Right atrium auricular region (tissue), 2 donors: ENCODE results near the gene ZKSCAN5. TPM values are rescaled to one million over a fixed set of nuclear protein-coding genes. Genes with fewer than 3 reads are reported as not detected.
"Not testable (repeated sequence)": the region's sequence is repeated elsewhere in the genome, so short reads cannot be mapped to it uniquely, and the experiment has no call there.

Source experiments
- DNase-seq: peaks from one replicate; pipeline ENCODE4 v3.0.0-alpha.2; 2019; ENCODE audit warnings: low spot score
- H3K27ac ChIP-seq, 2 donors: fragments of 200-600 bp; sonication (generic); 1 replicate in 1 of 2; 2 replicates in 1 of 2; pipeline ENCODE4 v1.5.1; 2016 to 2019
- H3K27me3 ChIP-seq, 2 donors: fragments of 200-600 bp; sonication (generic); one replicate each; pipeline versions ENCODE4 v1.5.1 to v1.6.0; 2017 to 2019
- H3K36me3 ChIP-seq: fragments of 200-600 bp; sonication (generic); one replicate; pipeline ENCODE4 v1.5.1; 2016
- H3K4me1 ChIP-seq, 2 donors: fragments of 200-600 bp; sonication (generic); one replicate each; pipeline versions ENCODE4 v1.5.1 to v1.6.0; 2017 to 2019
- H3K4me3 ChIP-seq, 2 donors: fragments of 200-600 bp; sonication (generic); 1 replicate in 1 of 2; 2 replicates in 1 of 2; pipeline ENCODE4 v1.5.1; 2017 to 2019; ENCODE audit warnings: mild to moderate bottlenecking in 1 of 2, moderate library complexity in 1 of 2
- H3K9me3 ChIP-seq, 2 donors: fragments of 200-600 bp; sonication (generic); one replicate each; pipeline ENCODE4 v1.5.1; 2019
- CTCF ChIP-seq, 2 donors: fragments of 200-600 bp; sonication (generic); IDR thresholded peaks; one replicate each; pipeline ENCODE4 v1.5.1; 2019; ENCODE audit warnings: antibody characterized with exemption in 2 of 2
- total RNA-seq, 2 donors: library from RNA; depleted of rRNA; stranded (reverse); fragments of >200 nt; gene quantifications; one replicate each; pipeline ENCODE4 v1.1.0, GENCODE V29; 2016

ZKSCAN5 gene
- total RNA-seq, 2 donors from 2014 or later: 5.4 to 6.3 TPM

GRCh38 chr7:99562114-99562784 is 57.8 kb downstream of the ZKSCAN5 start:
- no peak for TF ChIP-seq CTCF (IDR thresholded peaks at IDR 0.05)
- no peak for DNase-seq
- H3K4me1 ChIP-seq: peaks cover 0 to 40% of the 10 kb centered on the region in 2 donors
- H3K27ac ChIP-seq: peak overlapping the region in 1 of 2 donors; percentile 17
- H3K27me3 ChIP-seq: no peaks in the 10 kb centered on the region
- H3K4me3 ChIP-seq: no peak overlapping the region
- no peaks in the 10 kb centered on the region for H3K9me3 ChIP-seq
- peaks cover 54% of the 10 kb centered on the region for H3K36me3 ChIP-seq

- no peak for TF ChIP-seq CTCF (IDR thresholded peaks at IDR 0.05)
- Histone ChIP-seq H3K36me3 (peaks cover 54% of the 10 kb centered on the region), H3K27ac (peak overlapping the region in 1 of 2 donors; percentile 35), H3K4me1 (peaks cover 0 to 35% of the 10 kb centered on the region in 2 donors), H3K9me3 (no peaks in the 10 kb centered on the region), H3K4me3 (no peak overlapping the region), H3K27me3 (no peaks in the 10 kb centered on the region)
- DNase-seq: no peak
Measured at GRCh38 chr7:99562832-99563231, 58.4 kb downstream of the ZKSCAN5 start.

- H3K27ac ChIP-seq: no peak overlapping the region
- H3K27me3 ChIP-seq: no peaks in the 10 kb centered on the region
- peaks cover 57% of the 10 kb centered on the region for H3K36me3 ChIP-seq
- H3K4me3 ChIP-seq: no peak overlapping the region
- DNase-seq: no peak
- TF ChIP-seq CTCF (IDR thresholded peaks at IDR 0.05): no peak
- peaks cover 0 to 35% of the 10 kb centered on the region in 2 donors for H3K4me1 ChIP-seq
- H3K9me3 ChIP-seq: no peaks in the 10 kb centered on the region
Measured at GRCh38 chr7:99563650-99564049, 59.2 kb downstream of the ZKSCAN5 start.

- H3K4me1 ChIP-seq: not testable (repeated sequence)
Measured at GRCh38 chr7:99568770-99569169, 64.3 kb downstream of the ZKSCAN5 start.

GRCh38 chr7:99571768-99572167 is 67.3 kb downstream of the ZKSCAN5 start:
- no peak overlapping the region for H3K27ac ChIP-seq
- TF ChIP-seq CTCF (IDR thresholded peaks at IDR 0.05): no peak
- peaks cover 37% of the 10 kb centered on the region for H3K36me3 ChIP-seq
- no peak overlapping the region for H3K4me3 ChIP-seq
- DNase-seq: no peak
- no peaks in the 10 kb centered on the region for H3K27me3 ChIP-seq
- H3K4me1 ChIP-seq: no peaks in the 10 kb centered on the region
- no peaks in the 10 kb centered on the region for H3K9me3 ChIP-seq

More at GRCh38 chr7:99568770-99569169, 64.3 kb downstream of the ZKSCAN5 start:
- peaks cover 56% of the 10 kb centered on the region for H3K36me3 ChIP-seq
- H3K9me3 ChIP-seq, H3K27ac ChIP-seq, H3K4me3 ChIP-seq, DNase-seq, H3K27me3 ChIP-seq: not testable (repeated sequence)

GRCh38 chr7:99573257-99573656 is 68.8 kb downstream of the ZKSCAN5 start:
- H3K36me3 ChIP-seq: peaks cover 37% of the 10 kb centered on the region
- TF ChIP-seq CTCF (IDR thresholded peaks at IDR 0.05): no peak
- DNase-seq: no peak
- no peaks in the 10 kb centered on the region for H3K4me1 ChIP-seq
- no peak overlapping the region for H3K4me3 ChIP-seq
- H3K9me3 ChIP-seq: no peaks in the 10 kb centered on the region
- H3K27me3 ChIP-seq: no peaks in the 10 kb centered on the region
- no peak overlapping the region for H3K27ac ChIP-seq
